Occipital lobe (tissue), 2 donors: ENCODE results near the gene ACAN. TPM values are rescaled to one million over a fixed set of nuclear protein-coding genes. Genes with fewer than 3 reads are reported as not detected.

ENCODE experiments used
- DNase-seq: peaks from one replicate; lab custom pipeline; 2025; lab: John Stamatoyannopoulos, UW
- total RNA-seq: library from RNA; depleted of rRNA; stranded (reverse); fragments of >200 nt; gene quantifications from one replicate; pipeline ENCODE4 v1.2.3, GENCODE V29; 2014

Gene ACAN
- total RNA-seq, 1 donor from 2014 or later: 0.47 TPM

DNA sequence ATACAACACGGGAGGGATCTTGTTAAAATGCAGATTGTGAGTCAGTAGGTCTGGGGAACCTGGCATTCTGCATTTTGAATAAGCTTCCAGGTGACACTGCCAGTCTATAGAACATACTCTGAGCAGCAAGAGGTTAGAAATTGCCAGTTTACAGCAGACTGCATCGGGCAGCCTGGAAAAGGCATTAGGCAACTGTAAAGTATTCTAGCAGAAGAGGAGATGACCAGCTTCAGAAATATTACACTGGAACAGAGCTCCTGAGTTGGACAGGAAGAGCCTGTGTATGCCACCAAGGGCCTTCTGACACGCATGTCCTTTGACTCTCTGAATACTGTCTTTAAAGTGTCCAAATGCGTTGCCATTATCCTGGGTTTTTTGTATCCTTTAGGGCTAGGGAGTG, 2.5 kb upstream of the ACAN start:
- no peak for DNase-seq

DNA sequence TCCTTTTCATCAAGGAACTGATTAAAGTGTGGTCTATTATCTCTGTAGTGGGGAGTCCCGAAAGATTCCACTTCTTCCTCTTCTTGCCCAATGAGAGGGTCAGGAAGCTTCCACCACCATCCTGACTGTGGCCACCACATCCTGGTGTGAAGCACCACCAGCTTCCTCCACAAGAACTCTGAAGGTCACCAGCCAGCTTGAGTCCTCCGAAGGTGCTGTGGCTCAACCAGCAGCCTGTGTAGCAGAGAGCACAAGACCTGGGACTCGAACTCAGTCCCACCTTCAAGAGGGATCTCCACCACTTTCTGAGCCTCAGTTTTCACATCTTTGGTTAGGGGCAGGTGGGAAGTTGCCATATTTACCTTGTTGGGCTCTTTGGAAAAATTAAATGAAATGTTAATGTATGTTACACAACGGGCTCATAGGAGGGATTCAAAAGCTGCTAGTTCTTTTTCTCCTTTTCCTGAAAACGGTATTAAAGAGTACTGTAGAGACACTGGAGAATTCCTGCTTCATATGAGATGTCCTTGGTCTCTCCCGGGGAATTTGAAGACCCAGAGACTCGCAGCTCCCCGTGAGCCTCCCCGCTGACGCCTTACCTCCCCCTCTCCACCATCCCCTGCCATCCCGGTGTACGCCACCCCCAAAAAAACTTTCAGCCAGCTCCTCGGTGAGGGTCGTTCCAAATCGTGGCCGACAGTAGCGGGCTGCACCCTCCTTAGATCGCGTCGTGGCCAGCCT, 816 bp upstream of the ACAN start:
- DNase-seq: no peak

DNA sequence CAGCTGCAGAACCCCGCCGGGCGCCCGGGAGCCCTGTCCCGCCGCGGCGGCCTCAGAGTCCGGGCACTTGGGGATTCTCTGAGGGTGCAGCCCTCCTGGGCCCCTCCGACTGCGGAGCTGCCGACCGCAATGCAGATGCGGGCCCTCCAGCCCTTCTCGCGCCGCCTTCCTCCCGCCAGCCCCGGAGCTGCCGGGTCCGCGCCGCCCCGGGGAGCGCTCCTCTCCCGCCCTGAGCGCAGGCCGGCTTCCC, 320 bp upstream of the ACAN start:
- no peak for DNase-seq

DNA sequence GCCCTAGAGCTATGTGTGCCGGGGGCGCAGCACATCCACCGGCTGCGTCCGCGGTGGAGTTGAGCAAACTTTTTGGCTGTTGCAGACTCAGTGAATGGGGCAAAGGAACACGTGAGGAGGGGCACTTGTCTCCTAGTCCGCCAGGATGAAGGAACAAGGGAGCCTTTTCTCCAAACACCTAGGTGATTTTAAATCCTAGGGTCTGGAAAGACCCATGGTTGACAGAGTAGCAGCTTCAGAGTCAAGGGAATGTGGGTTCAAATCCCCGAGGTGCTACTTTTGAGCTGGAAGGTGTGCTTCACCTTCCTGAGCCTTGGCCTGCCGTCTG, 648 bp downstream of the ACAN start:
- no peak for DNase-seq

DNA sequence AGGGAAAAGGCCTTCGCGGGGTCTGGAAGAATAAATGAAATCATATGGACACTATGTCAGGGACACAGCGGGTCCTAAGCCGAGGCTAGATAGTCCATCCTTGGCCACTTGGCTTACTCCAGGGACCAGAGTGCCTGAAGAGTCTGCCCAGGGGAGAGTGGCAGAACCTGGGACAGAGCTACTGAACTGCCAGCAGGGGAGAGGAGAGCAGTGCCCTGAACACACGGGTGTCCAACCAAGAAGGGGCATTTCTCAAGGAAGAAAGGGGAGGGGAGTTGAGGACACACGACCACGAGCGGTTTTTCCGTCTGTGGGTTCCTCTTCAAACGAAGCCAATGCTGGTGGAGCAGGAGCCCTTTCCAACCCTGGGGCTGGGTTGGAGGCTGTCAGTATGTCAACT, 1.0 kb downstream of the ACAN start:
- no peak for DNase-seq

DNA sequence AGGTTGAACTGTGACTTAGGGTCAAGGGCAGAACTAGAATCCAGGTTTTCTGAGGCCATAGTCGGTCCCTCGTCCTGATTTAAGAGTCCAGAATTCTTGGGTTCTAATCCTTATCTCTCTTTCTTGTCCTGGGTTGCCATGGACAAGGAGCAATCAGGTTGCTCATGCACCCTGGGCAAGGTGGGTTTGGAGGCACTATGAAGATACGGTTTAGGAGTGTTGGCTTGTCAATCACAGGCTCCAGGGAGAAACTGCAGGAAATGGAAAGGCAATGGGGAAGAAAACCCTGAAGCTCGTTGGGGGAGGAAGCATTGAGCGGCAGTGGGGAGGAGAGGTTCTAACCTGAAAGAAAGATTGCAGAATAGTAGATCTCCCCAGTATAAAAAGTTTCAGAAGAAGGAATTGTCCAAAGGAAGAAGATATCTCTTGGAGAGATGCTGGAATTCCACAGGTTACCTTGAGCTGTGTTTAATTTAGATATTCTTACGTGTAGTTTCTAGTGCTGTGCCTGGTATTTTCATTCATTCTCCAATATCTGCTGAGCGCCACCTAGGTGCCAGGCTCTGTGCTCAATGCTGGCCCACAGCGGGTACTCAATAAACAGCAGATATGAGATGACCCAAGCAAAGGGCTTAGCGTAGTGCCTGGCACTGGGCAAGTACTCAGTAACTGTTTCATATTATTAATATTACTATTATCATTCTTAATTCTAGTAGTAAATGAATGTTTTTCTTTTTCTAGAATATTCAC, 2.0 kb downstream of the ACAN start:
- no peak for DNase-seq

- DNase-seq: no peak
Measured at GRCh38 chr15:88810446-88810845, 7.2 kb downstream of the ACAN start.

GRCh38 chr15:88812133-88812532, 8.9 kb downstream of the ACAN start:
- DNase-seq: no peak

DNA sequence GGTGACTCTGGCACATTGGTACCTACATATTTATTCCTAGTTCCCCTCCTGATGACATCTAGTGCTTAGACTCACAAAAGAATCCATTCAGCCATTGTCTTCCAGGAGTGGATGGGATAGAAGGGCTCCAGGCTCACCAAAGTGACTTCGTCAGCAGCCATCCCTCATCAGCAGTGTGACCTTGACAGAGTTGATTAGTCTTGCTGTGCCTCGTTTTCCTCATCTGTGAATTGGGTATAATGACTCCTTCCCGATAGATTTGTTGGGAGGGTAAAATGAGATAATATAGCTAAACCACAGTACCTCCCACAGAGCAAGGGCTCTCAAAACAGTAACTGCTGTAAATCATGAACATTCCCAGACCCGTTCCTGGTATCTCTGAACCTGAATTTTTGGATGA, 10.7 kb downstream of the ACAN start:
- DNase-seq: no peak

- DNase-seq: no peak
Measured at GRCh38 chr15:88814393-88814792, 11.2 kb downstream of the ACAN start.

DNA sequence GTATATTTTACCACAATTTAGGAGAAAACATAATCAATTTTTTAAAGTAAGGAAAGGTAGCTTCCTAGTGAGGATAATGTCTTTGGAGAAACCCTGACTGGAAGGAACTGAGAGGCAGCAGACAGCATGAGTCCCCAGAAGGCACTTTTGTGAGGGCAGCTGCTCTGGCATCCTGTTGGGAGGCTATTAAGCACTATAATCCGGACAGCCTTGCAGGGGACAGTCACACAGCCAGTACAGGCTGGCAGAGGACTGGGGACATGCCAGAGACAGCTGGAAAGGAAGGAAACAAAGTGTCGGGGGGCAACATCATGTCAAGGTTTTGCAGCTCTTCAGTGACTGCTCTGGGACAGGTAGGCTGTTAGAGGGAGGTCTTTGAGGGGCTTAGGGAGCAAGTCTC, 15.7 kb downstream of the ACAN start:
- DNase-seq: no peak

GRCh38 chr15:88821993-88822392, 18.8 kb downstream of the ACAN start:
- no peak for DNase-seq

DNA sequence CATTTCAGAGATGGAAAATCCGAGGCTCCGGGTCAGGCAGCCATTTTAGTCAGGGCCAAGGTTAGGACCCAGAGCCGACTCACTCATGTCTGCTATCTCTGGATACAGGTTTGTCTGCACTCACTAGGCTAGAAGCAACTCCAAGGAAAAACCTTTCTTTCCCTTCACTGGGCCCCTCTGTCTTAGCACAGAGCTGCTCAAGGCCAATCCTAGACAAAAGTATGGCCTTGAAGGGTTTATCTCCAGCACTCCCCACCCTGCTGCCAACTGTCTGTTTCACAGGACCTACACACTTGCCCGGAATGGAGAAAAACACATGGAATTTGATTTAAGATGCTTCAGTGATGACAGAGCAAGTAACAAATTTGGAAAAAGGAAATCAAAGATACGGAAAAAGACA, 25.6 kb downstream of the ACAN start:
- no peak for DNase-seq

DNA sequence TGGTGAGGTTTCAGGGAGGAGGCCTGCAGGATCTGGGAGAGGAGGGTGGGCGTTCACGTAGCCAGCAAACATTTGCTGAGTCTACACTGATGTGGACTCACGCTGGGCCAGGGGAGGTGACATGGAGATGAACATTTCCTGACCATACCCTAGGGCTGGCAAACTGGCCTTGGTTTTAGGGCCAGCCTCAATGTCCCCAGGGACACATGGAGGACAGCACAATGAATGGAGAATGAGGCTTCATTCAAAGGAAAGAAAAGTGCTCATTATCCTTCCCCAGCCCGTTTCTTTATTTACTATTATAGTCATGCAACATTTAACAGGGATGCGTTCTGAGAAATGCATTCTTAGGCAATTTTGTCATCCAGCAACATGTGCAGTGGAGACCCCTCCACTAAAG, 26.8 kb downstream of the ACAN start:
- DNase-seq: no peak

- DNase-seq: no peak
Measured at GRCh38 chr15:88832820-88833730, 29.8 kb downstream of the ACAN start.

GRCh38 chr15:88833731-88834100, 30.5 kb downstream of the ACAN start:
- DNase-seq: no peak

DNA sequence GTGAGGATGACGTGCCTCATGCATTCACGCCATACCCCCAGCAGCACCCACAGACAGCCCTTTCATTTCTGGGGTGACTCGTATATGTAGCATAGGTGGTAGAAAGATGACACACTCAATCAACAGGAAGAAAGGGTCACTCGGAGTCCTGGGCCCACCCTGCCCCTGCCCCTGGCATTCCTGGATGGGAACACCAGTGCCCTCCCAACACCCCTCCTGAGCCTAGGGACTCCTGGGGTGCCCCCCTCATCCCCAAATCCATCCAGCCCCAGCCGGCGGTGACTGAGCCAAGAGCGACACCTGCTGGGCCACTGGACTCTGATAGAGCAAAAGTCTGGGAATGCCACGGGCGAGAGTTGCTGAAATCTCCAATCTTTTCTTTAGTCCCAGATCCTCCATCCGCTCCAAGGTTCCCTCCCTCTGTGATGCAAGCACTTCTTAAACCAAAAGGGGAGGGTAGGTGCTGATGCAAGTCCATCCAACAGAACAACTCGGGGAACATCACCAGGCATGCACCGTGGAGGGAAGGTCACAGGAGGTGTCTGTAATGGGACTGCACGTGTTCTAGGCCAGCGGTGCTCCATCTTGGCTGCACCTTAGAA, 31.1 kb downstream of the ACAN start:
- DNase-seq: no peak

GRCh38 chr15:88835119-88835518, 31.9 kb downstream of the ACAN start:
- no peak for DNase-seq

GRCh38 chr15:88835646-88836045, 32.4 kb downstream of the ACAN start:
- no peak for DNase-seq

DNA sequence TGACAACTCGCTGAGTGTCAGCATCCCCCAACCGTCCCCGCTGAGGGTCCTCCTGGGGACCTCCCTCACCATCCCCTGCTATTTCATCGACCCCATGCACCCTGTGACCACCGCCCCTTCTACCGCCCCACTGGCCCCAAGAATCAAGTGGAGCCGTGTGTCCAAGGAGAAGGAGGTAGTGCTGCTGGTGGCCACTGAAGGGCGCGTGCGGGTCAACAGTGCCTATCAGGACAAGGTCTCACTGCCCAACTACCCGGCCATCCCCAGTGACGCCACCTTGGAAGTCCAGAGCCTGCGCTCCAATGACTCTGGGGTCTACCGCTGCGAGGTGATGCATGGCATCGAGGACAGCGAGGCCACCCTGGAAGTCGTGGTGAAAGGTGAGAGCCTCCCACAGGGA, 35.4 kb downstream of the ACAN start:
- no peak for DNase-seq

- DNase-seq: no peak
Measured at GRCh38 chr15:88839146-88839545, 35.9 kb downstream of the ACAN start.

- DNase-seq: no peak
Measured at GRCh38 chr15:88839961-88840360, 36.7 kb downstream of the ACAN start.
